Heart right ventricle (tissue), 16 donors: ENCODE data around the gene PLXNB3. TPM values are rescaled to one million over a fixed set of nuclear protein-coding genes. Genes with fewer than 3 reads are reported as not detected.

Source experiments
- ATAC-seq, 8 donors: fragments of 200-7000 bp; cut with Tn5 transposase; one replicate each; pipeline ENCODE4 v1.9.1; 2020; ENCODE audit warnings: mild to moderate bottlenecking in 8 of 8, moderate library complexity in 8 of 8, moderate number of reproducible peaks in 1 of 8
- DNase-seq, 2 donors: peaks; one replicate each; pipeline ENCODE4 v3.0.0-alpha.2; 2020
- H3K27ac ChIP-seq, 10 donors: fragments of 200-600 bp; sonication (generic) in 2 of 10; one replicate each; pipeline versions ENCODE4 v1.5.0 to v1.8.0; 2020 to 2022; ENCODE audit warnings: mild to moderate bottlenecking in 3 of 10
- H3K27me3 ChIP-seq, 7 donors: fragments of 200-600 bp; one replicate each; pipeline ENCODE4 v1.8.0; 2021 to 2022; ENCODE audit warnings: mild to moderate bottlenecking in 2 of 7
- H3K36me3 ChIP-seq, 9 donors: fragments of 200-600 bp; sonication (generic) in 1 of 9; one replicate each; pipeline versions ENCODE4 v1.5.0 to v1.8.0; 2020 to 2022; ENCODE audit warnings: mild to moderate bottlenecking in 2 of 9
- H3K4me1 ChIP-seq, 9 donors: fragments of 200-600 bp; sonication (generic) in 1 of 9; one replicate each; pipeline versions ENCODE4 v1.5.0 to v1.8.0; 2020 to 2022; ENCODE audit warnings: mild to moderate bottlenecking in 4 of 9
- H3K4me3 ChIP-seq, 10 donors: fragments of 200-600 bp; sonication (generic) in 2 of 10; one replicate each; pipeline versions ENCODE4 v1.5.0 to v1.8.0; 2020 to 2022; ENCODE audit warnings: mild to moderate bottlenecking in 7 of 10, moderate library complexity in 2 of 10
- H3K9me3 ChIP-seq, 11 donors: fragments of 200-600 bp in 10 of 11; sonication (generic) in 2 of 11; one replicate each; pipeline versions ENCODE4 v1.5.0 to v1.8.0; 2013 to 2022; ENCODE audit warnings: mild to moderate bottlenecking in 2 of 11, control low read depth in 1 of 11, moderate library complexity in 1 of 11
- WGBS, 2 donors: extraction: QIAGEN DNeasy Blood & Tissue Kit; methylation state at CpG; one replicate each; pipeline ENCODE4 v1.1.7; 2013; ENCODE audit warnings: inconsistent platforms in 1 of 2; 5-methylcytosine and 5-hydroxymethylcytosine counted together
- intact Hi-C, 10 donors: fragments of 100-400 bp; cut with DNase I; formaldehyde crosslinking; loops; one replicate each; pipeline versions ENCODE4 v1.11.1 to v1.14.2; 2022
- polyA plus RNA-seq, 2 donors: library from polyadenylated mRNA; stranded (reverse); fragments of 200-250 nt; gene quantifications; one replicate each; pipeline ENCODE4 v1.2.3, GENCODE V29; 2013
- total RNA-seq, 10 donors: library from RNA; stranded (reverse); fragmentation: NEBNext Ultra II Directional in 3 of 10; extraction: Animal tissue kit (Norgen Biotek cat#: 25700) in 3 of 10; gene quantifications; one replicate each; pipeline versions ENCODE4 v1.2.1 to v1.2.4, GENCODE V29; 2021 to 2023
- TF ChIP-seq, protein P1 (sequence below), 9 donors: fragments of 200-600 bp; sonication (generic) in 2 of 9; IDR thresholded peaks; one replicate each; pipeline versions ENCODE4 v1.5.0 to v1.8.0; 2021 to 2022; ENCODE audit warnings: antibody characterized with exemption in 9 of 9, mild to moderate bottlenecking in 5 of 9, moderate library complexity in 1 of 9
- donor health status: Arrhythmogenic right ventricular cardiomyopathy.
- donor health status: ischemic (EF 13 %, LVEDD 7.1; RV severe dilation, severe dysfunction).
- donor health status: healthy with polysubstance abuse.
- donor health status: DM: no; HTN: yes; CAD: no.
- donor health status: DM: no; HTN: no; CAD: no.
- donor health status: ischemic (EF 25% LVEDD 6.9; RV normal size, moderate dysfunction).
- donor health status: ischemic (EF 25% LVEDD 5.7; RV mildly dilated, moderate dysfunction).
- donor health status: healthy.
- donor health status: DM: yes; HTN: yes; CAD: no.
- donor health status: Ischemic cardiomyopathy.
- donor health status: ischemic (EF 35%, LVEDD 5.7; RV mildly dilated, moderate dysfunction).
- donor health status: nonischemic (EF 11% LVEDD 7.7; RV severe dilation, severe dysfunction).
- donor health status: DM: yes; HTN: yes; CAD: no.
- donor health status: PGD.
- donor health status: ischemic (EF 29% LVEDD 5.4; RV normal size, mild dysfunction).
- donor health status: nonischemic (EF 23%, LVEDD 6.1; RV moderate dilation, normal function).

Gene PLXNB3
- total and polyA plus RNA-seq, 12 donors, result 1.1 to 8.1 (median 4.3) TPM

DNA sequence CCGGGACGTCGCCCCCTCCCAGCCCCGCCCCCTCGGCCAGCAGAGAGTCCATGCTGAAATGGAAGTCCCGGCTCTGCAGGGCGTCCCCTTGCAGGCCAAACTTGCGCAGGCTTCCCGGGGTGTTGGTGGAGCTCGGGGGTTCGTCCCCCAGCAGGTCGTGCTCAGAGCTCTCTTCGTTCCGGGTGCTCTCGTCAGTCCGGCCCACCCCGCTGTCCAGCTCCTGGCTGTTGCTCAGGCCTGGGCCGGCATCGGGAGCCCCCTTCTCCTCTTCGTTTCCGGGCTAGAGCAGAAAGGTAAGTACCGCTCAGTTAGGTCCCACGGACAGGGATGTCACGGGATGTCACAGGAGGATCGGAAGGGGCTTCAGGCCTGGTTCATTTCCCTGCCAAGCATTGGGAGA lies 40.6 kb downstream of the PLXNB3 start:
- peaks cover 0 to 6% (median 0%) of the 10 kb centered on the region in 11 donors for H3K9me3 ChIP-seq
- intact Hi-C loops, result no loop called here
- no peaks in the 10 kb centered on the region for H3K36me3 ChIP-seq
- H3K27ac ChIP-seq, result no peak overlapping the region
- DNase-seq (no peak), ATAC-seq (no peak)
- TF ChIP-seq, protein P1, sequence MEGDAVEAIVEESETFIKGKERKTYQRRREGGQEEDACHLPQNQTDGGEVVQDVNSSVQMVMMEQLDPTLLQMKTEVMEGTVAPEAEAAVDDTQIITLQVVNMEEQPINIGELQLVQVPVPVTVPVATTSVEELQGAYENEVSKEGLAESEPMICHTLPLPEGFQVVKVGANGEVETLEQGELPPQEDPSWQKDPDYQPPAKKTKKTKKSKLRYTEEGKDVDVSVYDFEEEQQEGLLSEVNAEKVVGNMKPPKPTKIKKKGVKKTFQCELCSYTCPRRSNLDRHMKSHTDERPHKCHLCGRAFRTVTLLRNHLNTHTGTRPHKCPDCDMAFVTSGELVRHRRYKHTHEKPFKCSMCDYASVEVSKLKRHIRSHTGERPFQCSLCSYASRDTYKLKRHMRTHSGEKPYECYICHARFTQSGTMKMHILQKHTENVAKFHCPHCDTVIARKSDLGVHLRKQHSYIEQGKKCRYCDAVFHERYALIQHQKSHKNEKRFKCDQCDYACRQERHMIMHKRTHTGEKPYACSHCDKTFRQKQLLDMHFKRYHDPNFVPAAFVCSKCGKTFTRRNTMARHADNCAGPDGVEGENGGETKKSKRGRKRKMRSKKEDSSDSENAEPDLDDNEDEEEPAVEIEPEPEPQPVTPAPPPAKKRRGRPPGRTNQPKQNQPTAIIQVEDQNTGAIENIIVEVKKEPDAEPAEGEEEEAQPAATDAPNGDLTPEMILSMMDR (IDR thresholded peaks at IDR 0.05), result no peak
- H3K27me3 ChIP-seq, result peaks cover 0 to 3% (median 0%) of the 10 kb centered on the region in 7 donors
- no peaks in the 10 kb centered on the region for H3K4me1 ChIP-seq
- no peak overlapping the region for H3K4me3 ChIP-seq
- 92% methylated on average over 15 to 25 of the region's 25 CpGs for WGBS, 2 donors

DNA sequence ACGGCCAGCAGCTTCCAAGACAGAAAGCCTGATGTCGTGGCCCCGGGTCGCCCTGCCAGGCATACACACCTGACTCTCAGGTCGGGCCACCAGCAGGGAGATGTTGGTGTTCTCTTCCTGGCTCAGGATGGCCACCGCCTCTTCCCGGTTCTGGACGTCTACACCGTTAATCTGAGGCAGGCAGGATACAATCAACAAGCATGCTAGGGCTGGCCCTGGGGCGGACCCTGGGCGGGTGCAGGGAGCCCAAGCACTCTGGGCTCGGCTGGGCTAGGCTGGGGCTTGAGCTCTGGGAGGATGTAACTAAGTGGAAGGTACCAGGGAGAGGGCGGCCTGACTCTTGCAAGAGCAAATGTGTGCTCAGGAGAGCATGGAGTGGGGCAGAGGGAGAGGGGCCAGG lies 41.4 kb downstream of the PLXNB3 start:
- DNase-seq (no peak), ATAC-seq (no peak)
- Histone ChIP-seq H3K4me1 (no peaks in the 10 kb centered on the region), H3K27ac (no peak overlapping the region), H3K9me3 (peaks cover 0 to 6% (median 0%) of the 10 kb centered on the region in 11 donors), H3K4me3 (no peak overlapping the region), H3K36me3 (no peaks in the 10 kb centered on the region), H3K27me3 (peaks cover 0 to 9% (median 0%) of the 10 kb centered on the region in 7 donors)
- intact Hi-C loops, result no loop called here
- WGBS, 2 donors, result 84 to 89% methylated on average over 8 to 13 of the region's 13 CpGs
- TF ChIP-seq, protein P1 (IDR thresholded peaks at IDR 0.05), result no peak

DNA sequence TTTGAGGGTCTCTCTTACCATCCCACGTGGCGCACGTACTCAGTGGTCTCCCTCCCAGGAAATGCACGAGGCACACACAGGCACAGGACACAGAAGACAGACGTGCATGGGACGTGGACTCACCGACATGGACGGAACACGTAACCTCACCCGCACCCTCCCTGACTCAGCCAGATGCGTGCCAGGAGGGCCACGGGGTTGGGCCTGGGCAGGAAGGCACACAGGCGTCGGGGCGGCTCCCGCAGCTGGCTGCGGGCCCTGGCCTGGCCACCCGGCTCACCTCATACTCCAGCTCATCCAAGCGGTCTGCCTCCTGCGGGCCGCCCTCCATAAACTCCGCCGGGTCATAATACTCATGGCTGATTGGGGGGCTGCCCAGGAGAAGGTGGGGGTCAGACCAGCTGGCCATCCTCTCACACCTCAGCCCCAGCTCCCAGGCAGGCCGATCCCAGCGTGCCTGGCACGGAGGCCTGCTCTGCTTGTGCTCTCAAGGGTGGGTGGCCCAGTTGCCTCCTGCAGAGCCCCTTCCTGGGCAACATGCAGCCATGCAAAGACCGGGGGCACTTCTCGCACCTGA lies 43.0 kb downstream of the PLXNB3 start:
- peak in 1 of 8 donors; percentile 5 for ATAC-seq
- Histone ChIP-seq H3K36me3 (no peaks in the 10 kb centered on the region), H3K4me3 (no peak overlapping the region), H3K4me1 (no peaks in the 10 kb centered on the region), H3K9me3 (peaks cover 0 to 6% (median 0%) of the 10 kb centered on the region in 11 donors), H3K27me3 (peaks cover 0 to 23% (median 0%) of the 10 kb centered on the region in 7 donors), H3K27ac (no peak overlapping the region)
- TF ChIP-seq, protein P1 (IDR thresholded peaks at IDR 0.05), result no peak
- intact Hi-C loops, result no loop called here
- WGBS, 2 donors, result 94 to 95% methylated on average over 25 to 28 of the region's 28 CpGs
- no peak for DNase-seq

DNA sequence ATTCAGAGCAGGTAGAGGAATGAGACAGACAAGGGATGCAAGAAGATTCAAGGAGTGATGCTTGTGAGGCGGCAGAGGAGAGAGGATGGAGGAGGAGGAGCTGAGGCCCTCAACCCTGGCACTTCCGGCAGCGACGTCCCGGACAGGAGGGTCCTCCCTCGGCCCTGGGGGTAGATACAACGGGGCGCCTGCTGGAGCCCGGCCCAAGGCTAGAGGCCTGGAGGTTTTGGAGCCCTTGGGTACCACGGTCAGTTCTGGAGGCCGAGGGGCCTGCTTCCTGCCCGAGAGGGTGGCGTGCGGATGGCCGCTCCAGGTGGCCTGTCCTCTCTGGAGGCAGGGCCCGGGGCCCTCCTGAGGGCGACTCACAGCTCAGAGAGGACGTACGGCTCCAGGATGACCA lies 43.9 kb downstream of the PLXNB3 start:
- no peak for ATAC-seq
- DNase-seq, result no peak

More for the DNA sequence above, 43.9 kb downstream of the PLXNB3 start:
- intact Hi-C loops, result no loop called here
- Histone ChIP-seq H3K4me1 (no peaks in the 10 kb centered on the region), H3K27me3 (peaks cover 0 to 23% (median 0%) of the 10 kb centered on the region in 7 donors), H3K27ac (no peak overlapping the region), H3K36me3 (no peaks in the 10 kb centered on the region), H3K4me3 (no peak overlapping the region), H3K9me3 (peaks cover 0 to 6% (median 0%) of the 10 kb centered on the region in 11 donors)
- WGBS, 2 donors, result 95% methylated on average over 10 to 19 of the region's 19 CpGs
- TF ChIP-seq, protein P1 (IDR thresholded peaks at IDR 0.05), result no peak
